Right kidney (tissue), 1 donor: ENCODE data around the gene UBE2I.
"Not testable (repeated sequence)": the region's sequence is repeated elsewhere in the genome, so short reads cannot be mapped to it uniquely, and the experiment has no call there.

Experiments
- DNase-seq: peaks from one replicate; pipeline ENCODE4 v3.0.0-alpha.2; 2016

UBE2I gene

GRCh38 chr16:1290860-1291575 is 18.4 kb upstream of the UBE2I start:
- no peak for DNase-seq

GRCh38 chr16:1291576-1291974 is 17.9 kb upstream of the UBE2I start:
- DNase-seq: no peak

- not testable (repeated sequence) for DNase-seq
Observed at GRCh38 chr16:1292208-1292607, 17.2 kb upstream of the UBE2I start.

GRCh38 chr16:1292808-1293207 is 16.6 kb upstream of the UBE2I start:
- DNase-seq: not testable (repeated sequence)

- no peak for DNase-seq
Observed at GRCh38 chr16:1293921-1294656, 15.3 kb upstream of the UBE2I start.

- no peak for DNase-seq
Observed at GRCh38 chr16:1295465-1295864, 14.0 kb upstream of the UBE2I start.

GRCh38 chr16:1296688-1297017 is 12.8 kb upstream of the UBE2I start:
- DNase-seq: not testable (repeated sequence)

GRCh38 chr16:1297018-1297696 is 12.3 kb upstream of the UBE2I start:
- no peak for DNase-seq

GRCh38 chr16:1298406-1298805 is 11.0 kb upstream of the UBE2I start:
- DNase-seq: no peak

GRCh38 chr16:1299012-1299867 is 10.2 kb upstream of the UBE2I start:
- no peak for DNase-seq

- DNase-seq: no peak
Observed at GRCh38 chr16:1299868-1300203, 9.6 kb upstream of the UBE2I start.

GRCh38 chr16:1300664-1301476 is 8.6 kb upstream of the UBE2I start:
- peak; percentile 73 for DNase-seq

- no peak for DNase-seq
Observed at GRCh38 chr16:1301562-1301961, 7.9 kb upstream of the UBE2I start.

GRCh38 chr16:1305823-1306222 is 3.6 kb upstream of the UBE2I start:
- no peak for DNase-seq

- DNase-seq: no peak
Observed at GRCh38 chr16:1306334-1306733, 3.1 kb upstream of the UBE2I start.

- peak; percentile 76 for DNase-seq
Observed at GRCh38 chr16:1308036-1308976, 1.1 kb upstream of the UBE2I start.

- DNase-seq: peak; percentile 27
Observed at GRCh38 chr16:1309888-1310831, 724 bp downstream of the UBE2I start.

GRCh38 chr16:1310832-1311200 is 1.4 kb downstream of the UBE2I start:
- peak; percentile 31 for DNase-seq

GRCh38 chr16:1311212-1311737 is 1.8 kb downstream of the UBE2I start:
- no peak for DNase-seq
